HepG2 (cell line): ENCODE results near the gene SLC22A31. TPM values are rescaled to one million over a fixed set of nuclear protein-coding genes. Genes with fewer than 3 reads are reported as not detected.

Experiments used
- ARNT2 ChIP-seq: sonication (generic); formaldehyde crosslinking; IDR thresholded peaks from 2 replicates; pipeline ENCODE4 v1.8.0; 2022; ENCODE audit warnings: mild to moderate bottlenecking, low read depth, missing genetic modification reagents, moderate library complexity
- BRD4 ChIP-seq: sonication (generic); formaldehyde crosslinking; IDR thresholded peaks from 2 replicates; pipeline ENCODE4 v1.4.0; 2020; ENCODE audit warnings: missing genetic modification reagents
- ESRRA ChIP-seq: sonication (generic); formaldehyde crosslinking; IDR thresholded peaks from 2 replicates; pipeline ENCODE4 v1.5.1; 2020; ENCODE audit warnings: mild to moderate bottlenecking, low read depth, missing genetic modification reagents
- HOXD1 ChIP-seq: sonication (generic); formaldehyde crosslinking; IDR thresholded peaks from 2 replicates; pipeline ENCODE4 v1.5.0; 2020; ENCODE audit warnings: missing genetic modification reagents
- KLF13 ChIP-seq: sonication (generic); formaldehyde crosslinking; IDR thresholded peaks from 2 replicates; pipeline ENCODE4 v1.4.0; 2020; ENCODE audit warnings: mild to moderate bottlenecking, missing genetic modification reagents
- MED8 ChIP-seq: sonication (generic); formaldehyde crosslinking; IDR thresholded peaks from 2 replicates; pipeline ENCODE4 v1.8.1; 2023; ENCODE audit warnings: mild to moderate bottlenecking, missing genetic modification reagents; ENCODE audit not compliant: insufficient replicate concordance
- MXI1 ChIP-seq: IDR thresholded peaks from 3 replicates; pipeline ENCODE4 v1.6.1; 2012; ENCODE audit warnings: low read depth, low read length, inconsistent platforms, borderline replicate concordance
- REXO4 ChIP-seq: sonication (generic); formaldehyde crosslinking; IDR thresholded peaks from 2 replicates; pipeline ENCODE4 v1.8.0; 2022; ENCODE audit warnings: missing genetic modification reagents, mild to moderate bottlenecking, borderline replicate concordance
- TBX2 ChIP-seq: sonication (generic); formaldehyde crosslinking; IDR thresholded peaks from 2 replicates; pipeline ENCODE4 v1.5.0; 2020; ENCODE audit warnings: missing genetic modification reagents, mild to moderate bottlenecking, borderline replicate concordance
- ZFP41 ChIP-seq: sonication (generic); formaldehyde crosslinking; IDR thresholded peaks from 2 replicates; pipeline ENCODE4 v1.4.0; 2020; ENCODE audit warnings: mild to moderate bottlenecking, missing genetic modification reagents, borderline replicate concordance
- ZNF367 ChIP-seq: sonication (generic); formaldehyde crosslinking; IDR thresholded peaks from 2 replicates; pipeline ENCODE4 v1.4.0; 2020; ENCODE audit warnings: missing genetic modification reagents, borderline replicate concordance
- ZNF451 ChIP-seq: sonication (generic); formaldehyde crosslinking; IDR thresholded peaks from 2 replicates; pipeline ENCODE4 v1.5.0; 2020; ENCODE audit warnings: mild to moderate bottlenecking, missing genetic modification reagents
- ZNF557 ChIP-seq: sonication (generic); formaldehyde crosslinking; IDR thresholded peaks from 2 replicates; pipeline ENCODE4 v1.4.0; 2020; ENCODE audit warnings: missing genetic modification reagents
- ZNF607 ChIP-seq: sonication (generic); formaldehyde crosslinking; IDR thresholded peaks from 2 replicates; pipeline ENCODE4 v1.5.1; 2020; ENCODE audit warnings: missing genetic modification reagents, mild to moderate bottlenecking, borderline replicate concordance
- ZNF749 ChIP-seq: sonication (generic); formaldehyde crosslinking; IDR thresholded peaks from 2 replicates; pipeline ENCODE4 v1.8.0; 2022; ENCODE audit warnings: mild to moderate bottlenecking, missing genetic modification reagents, moderate library complexity, borderline replicate concordance
- ZNF782 ChIP-seq: sonication (generic); formaldehyde crosslinking; IDR thresholded peaks from 2 replicates; pipeline ENCODE4 v1.4.0; 2020; ENCODE audit warnings: missing genetic modification reagents, mild to moderate bottlenecking, borderline replicate concordance
- ZNF83 ChIP-seq: sonication (generic); formaldehyde crosslinking; IDR thresholded peaks from 2 replicates; pipeline ENCODE4 v1.4.0; 2020; ENCODE audit warnings: missing genetic modification reagents, mild to moderate bottlenecking, borderline replicate concordance
- polyA plus RNA-seq, 8 experiments: library from polyadenylated mRNA; depleted of rRNA in 3 of 8; stranded (reverse) in 7 of 8; unstranded in 1 of 8; fragments of >200 nt; fragmentation: Illumina TruSeq in 4 of 8; extraction: Trizol in 4 of 8; gene quantifications; 2 replicates each; pipeline versions ENCODE4 v1.2.1 to v1.2.3, GENCODE V29; 2011 to 2016; ENCODE audit warnings: low read depth in 4 of 8, missing spikeins in 1 of 8, mixed read lengths in 1 of 8; ENCODE audit not compliant: insufficient read depth in 1 of 8
- total RNA-seq, 5 experiments: library from RNA; depleted of rRNA; stranded (reverse); fragments of >200 nt; fragmentation: Illumina TruSeq; extraction: Trizol; gene quantifications; 2 replicates each; pipeline ENCODE4 v1.2.3, GENCODE V29; 2016; ENCODE audit warnings: low read depth in 1 of 5
- TF ChIP-seq, protein P1 (sequence below): sonication (generic); formaldehyde crosslinking; IDR thresholded peaks from 2 replicates; pipeline ENCODE4 v1.5.0; 2020; ENCODE audit warnings: missing genetic modification reagents
- TF ChIP-seq, protein P2 (sequence below): IDR thresholded peaks from 2 replicates; pipeline ENCODE4 v1.6.1; 2016
- TF ChIP-seq, protein P3 (sequence below): sonication (generic); formaldehyde crosslinking; IDR thresholded peaks from 2 replicates; pipeline ENCODE4 v1.4.0; 2020; ENCODE audit warnings: missing genetic modification reagents
- TF ChIP-seq, protein P4 (sequence below): sonication (generic); formaldehyde crosslinking; IDR thresholded peaks from 2 replicates; pipeline ENCODE4 v1.4.0; 2020; ENCODE audit warnings: missing genetic modification reagents
- TF ChIP-seq, protein P5 (sequence below): sonication (generic); formaldehyde crosslinking; IDR thresholded peaks from 2 replicates; pipeline ENCODE4 v1.8.0; 2022; ENCODE audit warnings: mild to moderate bottlenecking, missing genetic modification reagents; ENCODE audit not compliant: insufficient replicate concordance

The SLC22A31 gene
- total and polyA plus RNA-seq, 2 of the 13 experiments (the other 11 are each of a cell fraction or from before 2014, with no cell fraction given), result 67.3 to 83.3 TPM

DNA sequence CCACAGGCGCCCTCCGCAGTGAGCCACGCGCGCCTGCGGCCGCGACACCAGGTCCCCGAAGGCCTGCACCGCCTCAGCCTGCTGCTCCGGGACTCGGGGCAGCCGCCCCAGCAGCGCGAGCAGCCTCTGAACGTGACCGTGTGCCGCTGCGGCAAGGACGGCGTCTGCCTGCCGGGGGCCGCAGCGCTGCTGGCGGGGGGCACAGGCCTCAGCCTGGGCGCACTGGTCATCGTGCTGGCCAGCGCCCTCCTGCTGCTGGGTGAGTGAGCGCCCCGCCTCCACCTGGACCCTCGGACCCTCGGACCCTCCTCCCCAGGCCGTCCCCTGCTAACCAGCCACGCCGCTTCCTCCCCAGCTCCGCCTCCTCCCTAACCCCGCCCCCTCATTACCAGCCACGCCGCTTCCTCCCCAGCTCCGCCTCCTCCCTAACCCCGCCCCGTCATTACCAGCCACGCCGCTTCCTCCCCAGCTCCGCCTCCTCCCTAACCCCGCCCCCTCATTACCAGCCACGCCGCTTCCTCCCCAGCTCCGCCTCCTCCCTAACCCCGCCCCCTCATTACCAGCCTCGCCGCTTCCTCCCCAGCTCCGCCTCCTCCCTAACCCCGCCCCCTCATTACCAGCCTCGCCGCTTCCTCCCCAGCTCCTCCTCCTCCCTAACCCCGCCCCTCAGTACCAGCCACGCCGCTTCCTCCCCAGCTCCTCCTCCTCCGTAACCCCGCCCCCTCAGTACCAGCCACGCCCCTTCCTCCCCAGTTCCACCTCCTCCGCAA is 8.0 kb downstream of the SLC22A31 start (continued):
- TF ChIP-seq, protein P1, sequence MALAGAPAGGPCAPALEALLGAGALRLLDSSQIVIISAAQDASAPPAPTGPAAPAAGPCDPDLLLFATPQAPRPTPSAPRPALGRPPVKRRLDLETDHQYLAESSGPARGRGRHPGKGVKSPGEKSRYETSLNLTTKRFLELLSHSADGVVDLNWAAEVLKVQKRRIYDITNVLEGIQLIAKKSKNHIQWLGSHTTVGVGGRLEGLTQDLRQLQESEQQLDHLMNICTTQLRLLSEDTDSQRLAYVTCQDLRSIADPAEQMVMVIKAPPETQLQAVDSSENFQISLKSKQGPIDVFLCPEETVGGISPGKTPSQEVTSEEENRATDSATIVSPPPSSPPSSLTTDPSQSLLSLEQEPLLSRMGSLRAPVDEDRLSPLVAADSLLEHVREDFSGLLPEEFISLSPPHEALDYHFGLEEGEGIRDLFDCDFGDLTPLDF (CRISPR knock-in tag), result 0 out of 2 replicates have a peak, but pooled peaks have one; percentile 34
- TF ChIP-seq ZNF367 (CRISPR knock-in tag), result peak; percentile 52; the same call in 1 of the 2 replicates
- TF ChIP-seq MXI1, result peak; percentile 75; the same call in 1 of the 3 replicates
- TF ChIP-seq, protein P2, sequence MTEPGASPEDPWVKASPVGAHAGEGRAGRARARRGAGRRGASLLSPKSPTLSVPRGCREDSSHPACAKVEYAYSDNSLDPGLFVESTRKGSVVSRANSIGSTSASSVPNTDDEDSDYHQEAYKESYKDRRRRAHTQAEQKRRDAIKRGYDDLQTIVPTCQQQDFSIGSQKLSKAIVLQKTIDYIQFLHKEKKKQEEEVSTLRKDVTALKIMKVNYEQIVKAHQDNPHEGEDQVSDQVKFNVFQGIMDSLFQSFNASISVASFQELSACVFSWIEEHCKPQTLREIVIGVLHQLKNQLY (CRISPR knock-in tag), result peak; percentile 79; the same call in 1 of the 2 replicates
- peak; percentile 80 for TF ChIP-seq ARNT2 (CRISPR knock-in tag)
- 0 out of 2 replicates have a peak, but pooled peaks have one; percentile 59 for TF ChIP-seq REXO4
- TF ChIP-seq ZNF83 (CRISPR knock-in tag), result peak; percentile 95; the same call in 1 of the 2 replicates
- 0 out of 2 replicates have a peak, but pooled peaks have one; percentile 68 for TF ChIP-seq KLF13
- TF ChIP-seq, protein P3, sequence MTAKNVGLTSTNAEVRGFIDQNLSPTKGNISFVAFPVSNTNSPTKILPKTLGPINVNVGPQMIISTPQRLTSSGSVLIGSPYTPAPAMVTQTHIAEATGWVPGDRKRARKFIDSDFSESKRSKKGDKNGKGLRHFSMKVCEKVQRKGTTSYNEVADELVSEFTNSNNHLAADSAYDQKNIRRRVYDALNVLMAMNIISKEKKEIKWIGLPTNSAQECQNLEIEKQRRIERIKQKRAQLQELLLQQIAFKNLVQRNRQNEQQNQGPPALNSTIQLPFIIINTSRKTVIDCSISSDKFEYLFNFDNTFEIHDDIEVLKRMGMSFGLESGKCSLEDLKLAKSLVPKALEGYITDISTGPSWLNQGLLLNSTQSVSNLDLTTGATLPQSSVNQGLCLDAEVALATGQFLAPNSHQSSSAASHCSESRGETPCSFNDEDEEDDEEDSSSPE (CRISPR knock-in tag), result peak; percentile 61
- TF ChIP-seq, protein P4, sequence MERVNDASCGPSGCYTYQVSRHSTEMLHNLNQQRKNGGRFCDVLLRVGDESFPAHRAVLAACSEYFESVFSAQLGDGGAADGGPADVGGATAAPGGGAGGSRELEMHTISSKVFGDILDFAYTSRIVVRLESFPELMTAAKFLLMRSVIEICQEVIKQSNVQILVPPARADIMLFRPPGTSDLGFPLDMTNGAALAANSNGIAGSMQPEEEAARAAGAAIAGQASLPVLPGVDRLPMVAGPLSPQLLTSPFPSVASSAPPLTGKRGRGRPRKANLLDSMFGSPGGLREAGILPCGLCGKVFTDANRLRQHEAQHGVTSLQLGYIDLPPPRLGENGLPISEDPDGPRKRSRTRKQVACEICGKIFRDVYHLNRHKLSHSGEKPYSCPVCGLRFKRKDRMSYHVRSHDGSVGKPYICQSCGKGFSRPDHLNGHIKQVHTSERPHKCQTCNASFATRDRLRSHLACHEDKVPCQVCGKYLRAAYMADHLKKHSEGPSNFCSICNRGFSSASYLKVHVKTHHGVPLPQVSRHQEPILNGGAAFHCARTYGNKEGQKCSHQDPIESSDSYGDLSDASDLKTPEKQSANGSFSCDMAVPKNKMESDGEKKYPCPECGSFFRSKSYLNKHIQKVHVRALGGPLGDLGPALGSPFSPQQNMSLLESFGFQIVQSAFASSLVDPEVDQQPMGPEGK (CRISPR knock-in tag), result peak; percentile 96
- TF ChIP-seq MED8 (CRISPR knock-in tag), result peak; percentile 59
- TF ChIP-seq ZNF557 (CRISPR knock-in tag), result peak; percentile 80; the same call in 1 of the 2 replicates
- TF ChIP-seq BRD4 (CRISPR knock-in tag), result peak; percentile 98
- peak; percentile 87; the same call in 1 of the 2 replicates for TF ChIP-seq ZNF749 (CRISPR knock-in tag)
- TF ChIP-seq, protein P5, sequence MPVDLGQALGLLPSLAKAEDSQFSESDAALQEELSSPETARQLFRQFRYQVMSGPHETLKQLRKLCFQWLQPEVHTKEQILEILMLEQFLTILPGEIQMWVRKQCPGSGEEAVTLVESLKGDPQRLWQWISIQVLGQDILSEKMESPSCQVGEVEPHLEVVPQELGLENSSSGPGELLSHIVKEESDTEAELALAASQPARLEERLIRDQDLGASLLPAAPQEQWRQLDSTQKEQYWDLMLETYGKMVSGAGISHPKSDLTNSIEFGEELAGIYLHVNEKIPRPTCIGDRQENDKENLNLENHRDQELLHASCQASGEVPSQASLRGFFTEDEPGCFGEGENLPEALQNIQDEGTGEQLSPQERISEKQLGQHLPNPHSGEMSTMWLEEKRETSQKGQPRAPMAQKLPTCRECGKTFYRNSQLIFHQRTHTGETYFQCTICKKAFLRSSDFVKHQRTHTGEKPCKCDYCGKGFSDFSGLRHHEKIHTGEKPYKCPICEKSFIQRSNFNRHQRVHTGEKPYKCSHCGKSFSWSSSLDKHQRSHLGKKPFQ (CRISPR knock-in tag), result peak; percentile 30
- TF ChIP-seq ESRRA, result peak; percentile 78; the same call in 1 of the 2 replicates
- TF ChIP-seq HOXD1, result peak; percentile 85; the same call in 1 of the 2 replicates
- TF ChIP-seq ZFP41 (CRISPR knock-in tag), result 0 out of 2 replicates have a peak, but pooled peaks have one; percentile 85
- TF ChIP-seq ZNF782 (CRISPR knock-in tag), result peak; percentile 70; the same call in 1 of the 2 replicates
- peak; percentile 94 for TF ChIP-seq ZNF607 (CRISPR knock-in tag)
- peak; percentile 82 for TF ChIP-seq TBX2 (CRISPR knock-in tag)
- TF ChIP-seq ZNF451, result peak; percentile 90
